ENCODE results near the gene CSF3R.
"Not testable (repeated sequence)": the region's sequence is repeated elsewhere in the genome, so short reads cannot be mapped to it uniquely, and the experiment has no call there.

Gene CSF3R

DNA sequence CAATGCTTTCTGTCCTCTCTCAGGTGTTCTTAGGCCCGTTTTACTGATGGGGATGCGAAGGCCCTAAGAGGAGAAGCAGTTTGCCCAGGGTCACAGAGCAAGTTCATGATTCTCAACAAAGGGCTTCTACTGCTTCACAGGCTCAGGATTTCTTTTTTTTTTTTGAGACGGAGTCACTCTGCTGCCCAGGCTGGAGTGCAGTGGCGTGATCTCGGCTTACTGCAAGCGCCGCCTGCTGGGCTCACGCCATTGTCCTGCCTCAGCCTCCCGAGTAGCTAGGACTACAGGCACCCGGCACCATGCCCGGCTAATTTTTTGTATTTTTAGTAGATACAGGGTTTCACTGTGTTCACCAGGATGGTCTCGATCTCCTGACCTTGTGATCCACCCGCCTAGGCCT lies 5.1 kb downstream of the CSF3R start:
- H3K27me3 Mint-ChIP-seq = peaks cover 12% of the 10 kb centered on the region
- H3K4me1 Mint-ChIP-seq = not testable (repeated sequence)

GRCh38 chr1:36476945-36477344 lies 5.8 kb downstream of the CSF3R start:
- Mint-ChIP-seq H3K9me3 (no peaks in the 10 kb centered on the region), H3K4me3 (no peak overlapping the region), H3K27me3 (peaks cover 7% of the 10 kb centered on the region), H3K4me1 (peaks cover 3% of the 10 kb centered on the region), H3K27ac (no peak overlapping the region), H3K36me3 (no peaks in the 10 kb centered on the region)
- no peak for ATAC-seq

More for the DNA sequence above, 5.1 kb downstream of the CSF3R start:
- H3K36me3 Mint-ChIP-seq, ATAC-seq, H3K27ac Mint-ChIP-seq, H3K9me3 Mint-ChIP-seq, H3K4me3 Mint-ChIP-seq: not testable (repeated sequence)

DNA sequence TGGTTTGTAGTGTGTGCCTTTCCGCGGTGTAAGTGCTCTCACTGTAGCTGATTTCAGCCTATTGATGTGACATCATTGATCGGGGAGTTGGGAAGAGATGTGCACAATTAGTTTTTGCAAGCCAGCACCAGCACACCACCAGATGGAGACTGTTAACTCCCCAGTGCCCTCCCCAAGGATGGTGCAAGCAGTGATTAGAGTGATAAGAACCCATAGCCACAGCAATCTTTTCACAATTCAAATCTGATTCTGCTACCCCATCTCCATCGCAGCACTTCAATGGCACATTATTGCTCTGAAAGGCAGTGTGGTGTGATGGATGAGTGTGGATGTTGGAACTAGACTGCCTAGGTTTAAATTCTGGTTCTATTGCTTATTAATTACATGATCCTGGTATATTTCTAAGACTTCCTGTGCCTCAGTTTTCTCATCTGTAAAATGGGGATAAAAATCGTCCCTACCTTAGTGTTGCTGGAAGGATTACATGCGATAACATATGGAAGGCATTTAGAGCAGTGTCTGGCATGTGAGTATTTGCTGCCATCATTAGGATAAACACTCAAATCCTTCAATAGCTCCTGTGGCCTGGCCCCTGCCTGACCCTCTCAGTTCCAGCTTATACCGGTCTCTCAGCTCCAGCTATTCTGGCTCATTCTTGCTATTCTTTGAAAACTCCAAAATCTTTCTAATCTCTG lies 6.7 kb downstream of the CSF3R start:
- Mint-ChIP-seq H3K4me1 (no peaks in the 10 kb centered on the region), H3K36me3 (no peaks in the 10 kb centered on the region), H3K27me3 (no peaks in the 10 kb centered on the region), H3K27ac (no peak overlapping the region), H3K4me3 (no peak overlapping the region), H3K9me3 (no peaks in the 10 kb centered on the region)
- no peak for ATAC-seq

- no peaks in the 10 kb centered on the region for H3K9me3 Mint-ChIP-seq
- H3K4me1 Mint-ChIP-seq = no peaks in the 10 kb centered on the region
- H3K27me3 Mint-ChIP-seq = no peaks in the 10 kb centered on the region
- no peak overlapping the region for H3K27ac Mint-ChIP-seq
- no peak overlapping the region for H3K4me3 Mint-ChIP-seq
- ATAC-seq = no peak
- no peaks in the 10 kb centered on the region for H3K36me3 Mint-ChIP-seq
Measured at GRCh38 chr1:36475341-36475740, 7.4 kb downstream of the CSF3R start.

DNA sequence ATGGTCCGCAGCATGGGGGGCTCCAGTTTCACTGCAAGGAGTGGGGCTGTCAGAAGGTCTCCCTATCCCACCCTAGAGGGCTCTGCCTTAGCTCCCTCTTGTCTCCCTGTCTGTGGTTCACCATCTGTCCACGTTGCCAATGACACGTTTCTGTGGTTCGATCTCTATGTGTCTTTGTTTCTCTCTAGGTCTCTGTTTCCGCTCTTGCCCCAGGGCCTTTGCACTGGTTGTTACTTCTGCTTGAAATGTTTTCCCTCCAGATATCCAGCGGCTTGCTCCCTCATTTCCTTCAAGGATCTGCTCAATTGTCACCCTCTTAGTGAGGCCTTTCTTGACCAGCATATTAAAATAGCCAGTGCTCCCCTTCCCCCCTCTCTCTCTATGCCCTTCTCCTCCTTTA lies 10.1 kb downstream of the CSF3R start:
- H3K4me3 Mint-ChIP-seq = no peak overlapping the region

DNA sequence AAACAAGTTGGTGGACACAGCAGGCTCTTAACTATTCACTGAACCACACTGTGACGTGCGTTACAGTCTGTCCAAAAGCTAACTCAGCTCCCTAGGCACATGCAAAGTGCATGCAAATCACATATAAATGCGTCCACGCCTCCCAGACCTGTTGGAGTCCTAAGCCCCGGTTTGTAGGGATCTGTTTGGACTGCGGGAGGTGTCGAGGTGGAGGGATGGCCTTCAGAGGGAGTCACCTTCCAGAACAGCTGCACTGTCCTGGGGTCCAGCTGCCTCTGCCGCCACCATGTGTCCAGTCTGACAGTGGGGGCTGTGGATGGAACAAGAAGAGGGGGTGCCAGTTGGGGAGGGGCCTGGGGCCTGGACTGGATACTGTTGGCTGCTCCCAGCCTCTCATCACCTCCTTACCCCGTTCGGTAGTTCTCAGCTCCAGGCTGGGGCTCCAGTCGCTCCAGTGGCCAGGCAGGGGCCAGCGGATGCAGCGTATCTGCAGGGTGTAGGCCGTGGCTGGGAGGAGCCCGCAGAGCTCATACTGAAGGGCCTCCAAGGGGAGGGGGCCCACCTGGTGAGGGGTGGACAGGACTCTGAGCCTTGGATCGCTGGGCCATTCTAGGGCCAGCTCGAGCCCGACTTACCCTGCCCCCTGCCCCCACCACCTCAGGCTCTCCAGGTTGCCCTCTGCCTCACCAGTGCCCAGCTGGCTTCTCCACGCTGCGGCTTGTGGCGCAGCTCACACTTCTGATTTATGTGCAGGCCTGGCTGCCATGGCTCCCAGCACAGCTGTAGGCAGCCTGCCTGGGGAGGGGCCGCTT lies 10.7 kb downstream of the CSF3R start:
- H3K27ac Mint-ChIP-seq = no peak overlapping the region
- no peaks in the 10 kb centered on the region for H3K4me1 Mint-ChIP-seq
- no peaks in the 10 kb centered on the region for H3K36me3 Mint-ChIP-seq
- H3K9me3 Mint-ChIP-seq = no peaks in the 10 kb centered on the region
- ATAC-seq = no peak
- no peak overlapping the region for H3K4me3 Mint-ChIP-seq
- H3K27me3 Mint-ChIP-seq = no peaks in the 10 kb centered on the region

More for the DNA sequence above, 10.1 kb downstream of the CSF3R start:
- Mint-ChIP-seq H3K36me3 (no peaks in the 10 kb centered on the region), H3K9me3 (no peaks in the 10 kb centered on the region), H3K4me1 (no peaks in the 10 kb centered on the region), H3K27me3 (no peaks in the 10 kb centered on the region), H3K27ac (no peak overlapping the region)
- ATAC-seq = no peak

- Mint-ChIP-seq H3K9me3 (no peaks in the 10 kb centered on the region), H3K4me1 (peaks cover under 1% of the 10 kb centered on the region), H3K36me3 (peaks cover under 1% of the 10 kb centered on the region), H3K27ac (no peak overlapping the region), H3K4me3 (no peak overlapping the region), H3K27me3 (no peaks in the 10 kb centered on the region)
- ATAC-seq = no peak
Measured at GRCh38 chr1:36469163-36469562, 13.6 kb downstream of the CSF3R start.

DNA sequence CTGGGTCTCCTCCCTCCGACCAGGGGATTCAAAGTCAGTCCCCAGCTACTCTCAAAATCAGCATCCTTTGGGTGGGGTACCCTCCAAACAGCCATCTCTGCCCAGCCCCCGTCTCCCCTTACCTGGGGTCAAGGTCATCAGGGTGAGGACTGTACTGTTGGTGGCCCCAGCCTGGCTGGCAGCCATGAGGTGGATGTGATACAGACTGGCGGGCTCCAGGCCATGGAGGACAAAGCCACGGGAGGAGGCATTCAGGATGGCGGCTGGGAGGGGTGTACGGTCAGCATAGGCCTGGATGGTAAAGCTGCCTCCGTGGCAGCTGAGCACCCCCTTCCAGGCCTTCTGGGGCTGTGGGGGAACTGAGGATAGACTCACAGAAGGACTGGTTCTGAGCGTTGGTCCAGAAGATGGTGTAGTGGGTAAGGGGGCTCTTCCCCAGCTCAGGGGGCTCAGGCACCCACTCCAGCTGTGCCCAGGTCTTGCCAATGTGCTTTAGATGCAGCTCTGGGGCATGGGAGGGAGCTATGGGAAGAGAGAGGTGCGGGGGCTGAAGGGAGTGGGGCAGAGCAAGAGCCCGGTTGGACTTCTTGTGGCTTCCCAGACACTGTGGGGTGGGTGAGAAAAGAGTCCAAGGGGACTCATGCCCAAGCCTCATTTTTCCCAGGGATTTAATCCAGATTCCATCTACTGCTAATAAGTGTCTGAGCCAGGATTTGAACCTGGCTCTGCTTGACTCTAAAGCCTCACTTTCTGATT lies 14.8 kb downstream of the CSF3R start:
- Mint-ChIP-seq H3K27ac (peak overlapping the region; percentile 61), H3K36me3 (peaks cover 6% of the 10 kb centered on the region), H3K4me1 (peaks cover 11% of the 10 kb centered on the region), H3K9me3 (no peaks in the 10 kb centered on the region), H3K27me3 (no peaks in the 10 kb centered on the region), H3K4me3 (no peak overlapping the region)
- ATAC-seq = no peak

DNA sequence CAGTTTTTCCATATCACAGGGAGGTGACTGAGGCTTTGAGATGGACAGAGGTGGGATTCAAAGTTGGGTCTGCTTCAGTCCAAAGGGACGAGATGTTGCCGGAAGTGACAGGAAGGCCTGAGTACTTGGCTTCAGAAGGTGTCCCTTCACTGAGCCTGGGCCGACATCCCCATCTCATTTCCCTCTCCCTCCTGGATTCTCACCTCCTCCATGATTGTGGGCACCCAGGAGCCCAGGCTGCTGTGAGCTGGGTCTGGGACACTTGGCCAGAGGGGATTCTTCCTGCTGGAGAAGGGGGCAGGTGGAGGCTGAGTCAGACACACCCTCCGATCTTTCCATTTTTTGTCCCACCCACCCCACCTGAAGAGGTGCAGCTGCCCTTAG lies 15.7 kb downstream of the CSF3R start:
- Mint-ChIP-seq H3K27ac (peak overlapping the region; percentile 61), H3K36me3 (peaks cover 10% of the 10 kb centered on the region), H3K4me1 (peaks cover 16% of the 10 kb centered on the region), H3K27me3 (no peaks in the 10 kb centered on the region), H3K4me3 (no peak overlapping the region), H3K9me3 (no peaks in the 10 kb centered on the region)
- ATAC-seq = no peak

DNA sequence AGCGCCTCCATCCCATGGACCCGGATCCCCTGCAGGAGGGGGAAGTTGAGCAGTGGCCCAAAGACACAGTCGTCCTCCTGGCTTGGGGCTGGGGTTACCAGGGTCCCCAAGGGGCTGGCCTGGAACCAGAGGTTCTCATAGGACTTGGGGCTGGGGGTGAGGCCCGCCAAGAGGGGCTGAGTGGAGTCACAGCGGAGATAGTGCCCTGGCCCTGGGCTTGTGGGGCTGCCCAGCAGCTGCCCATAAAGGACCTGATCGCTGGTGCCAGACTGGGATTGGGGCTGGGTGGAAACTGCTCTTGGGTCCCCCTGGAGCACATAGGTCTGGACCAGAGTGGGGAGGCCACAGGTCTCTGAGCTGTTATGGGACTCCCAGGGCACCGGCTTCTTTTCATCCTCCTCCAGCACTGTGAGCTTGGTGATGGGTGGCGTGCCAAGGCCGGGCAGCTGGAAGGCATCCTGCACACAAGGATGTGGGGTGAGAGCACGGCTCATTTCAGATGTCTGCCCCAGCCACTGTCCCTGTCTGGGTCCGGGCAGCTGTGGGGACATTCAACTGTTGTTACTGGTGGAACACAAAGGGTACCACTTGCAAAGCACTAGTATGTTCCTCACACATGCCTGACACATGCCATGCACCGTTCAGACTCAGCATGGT lies 16.2 kb downstream of the CSF3R start:
- Mint-ChIP-seq H3K4me3 (no peak overlapping the region), H3K36me3 (peaks cover 15% of the 10 kb centered on the region), H3K9me3 (no peaks in the 10 kb centered on the region), H3K4me1 (peaks cover 18% of the 10 kb centered on the region), H3K27ac (peak overlapping the region; percentile 61), H3K27me3 (no peaks in the 10 kb centered on the region)
- ATAC-seq = no peak

GRCh38 chr1:36465731-36466369 lies 16.9 kb downstream of the CSF3R start:
- no peak for ATAC-seq
- Mint-ChIP-seq H3K36me3 (peaks cover 21% of the 10 kb centered on the region), H3K9me3 (no peaks in the 10 kb centered on the region), H3K4me1 (peaks cover 22% of the 10 kb centered on the region), H3K27me3 (no peaks in the 10 kb centered on the region), H3K27ac (peak overlapping the region; percentile 99), H3K4me3 (no peak overlapping the region)

DNA sequence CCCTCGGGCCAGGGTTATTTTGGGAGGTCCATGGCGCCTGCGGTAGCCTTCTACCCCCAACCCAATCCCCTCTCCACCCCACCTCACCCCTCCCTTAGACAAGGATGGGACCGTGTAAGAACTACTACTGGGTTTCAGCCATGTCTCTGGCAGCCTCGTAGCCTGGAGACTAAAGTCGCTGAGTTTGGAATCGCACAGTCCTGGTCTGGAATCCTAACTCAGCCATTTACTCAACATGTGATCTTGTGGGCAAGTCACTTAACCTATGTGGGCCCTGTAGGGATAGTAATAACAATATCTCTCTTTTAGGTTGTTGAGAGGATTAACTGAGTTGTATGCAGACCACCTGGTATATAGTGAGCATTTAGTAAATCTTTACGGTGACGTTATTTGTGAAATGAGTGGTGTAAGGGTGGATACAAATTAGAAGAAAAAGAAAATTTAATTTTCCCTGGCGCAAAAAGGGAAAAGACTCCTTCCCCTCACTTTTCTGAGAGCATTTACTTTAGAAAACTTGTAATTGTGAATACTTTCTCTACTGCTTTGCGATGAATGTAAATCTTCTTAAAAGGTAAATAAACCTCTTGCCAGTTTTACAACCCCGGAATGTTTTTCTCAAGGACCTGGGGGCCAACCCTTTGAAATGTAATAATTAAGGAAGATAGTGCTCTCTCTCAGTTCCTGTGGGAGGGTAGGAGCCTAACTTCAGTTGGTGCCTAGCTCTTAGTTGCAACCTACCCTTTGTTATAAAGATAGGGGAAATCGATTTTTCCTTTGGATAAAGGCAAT lies 17.9 kb downstream of the CSF3R start:
- peak; percentile 68 for ATAC-seq
- Mint-ChIP-seq H3K4me3 (peak overlapping the region; percentile 99), H3K9me3 (no peaks in the 10 kb centered on the region), H3K36me3 (peaks cover 31% of the 10 kb centered on the region), H3K4me1 (peaks cover 25% of the 10 kb centered on the region), H3K27ac (peak overlapping the region; percentile 99), H3K27me3 (no peaks in the 10 kb centered on the region)

DNA sequence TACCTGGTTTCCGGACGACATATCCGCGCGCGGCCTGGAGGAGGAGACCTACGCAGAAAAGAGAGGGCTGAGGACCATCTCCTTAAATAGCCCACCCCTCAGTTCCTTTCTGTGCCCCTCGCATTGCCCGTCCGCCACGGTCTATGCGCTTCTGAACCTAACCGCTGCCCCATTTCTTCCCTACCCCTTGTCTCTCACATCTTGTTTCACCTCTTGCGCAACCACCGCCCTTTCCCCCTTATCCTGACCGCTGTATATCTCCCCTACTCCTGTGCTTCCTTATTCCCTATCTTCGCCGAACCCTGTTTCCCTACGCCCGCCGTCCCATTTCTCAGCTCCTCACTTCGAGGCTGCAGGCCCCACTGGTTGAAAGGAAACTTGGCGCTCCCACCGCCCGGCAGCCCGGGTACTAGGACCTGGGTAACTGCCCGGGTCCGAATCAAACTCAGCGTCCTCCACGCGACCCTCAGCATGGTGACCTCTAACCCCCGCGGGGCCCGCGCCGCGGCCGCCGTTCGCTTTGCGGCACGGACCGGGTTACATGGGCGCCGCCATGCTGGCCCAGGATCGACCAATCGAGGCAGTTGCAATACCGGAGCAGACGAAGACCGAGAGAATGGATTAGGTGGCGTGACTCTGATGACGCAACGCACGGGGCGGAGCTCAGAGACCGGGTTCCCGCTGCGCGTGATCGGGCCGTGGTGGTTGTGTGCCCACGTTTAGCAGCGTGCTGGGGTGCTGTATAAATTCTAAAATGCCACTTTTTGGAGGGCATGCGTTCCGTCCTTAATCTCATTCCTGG lies 18.7 kb downstream of the CSF3R start, which contains the start of gene MRPS15:
Gene MRPS15 (minus strand): TSS at position 582 of the 802 bp plus-strand sequence. CDS start 109 bp downstream, at position 473.
- no peaks in the 10 kb centered on the region for H3K9me3 Mint-ChIP-seq
- no peaks in the 10 kb centered on the region for H3K27me3 Mint-ChIP-seq
- ATAC-seq = peak; percentile 97
- peak within 1 kb of the TSS; percentile 99 for H3K27ac Mint-ChIP-seq
- H3K4me3 Mint-ChIP-seq = peak within 1 kb of the TSS; percentile 99
- peaks cover 31% of the 10 kb centered on the region for H3K4me1 Mint-ChIP-seq
- peaks cover 38% of the 10 kb centered on the region for H3K36me3 Mint-ChIP-seq
